CD4-positive, alpha-beta T cell (primary cell): Measurements from ENCODE around the gene SND1. TPM values are rescaled to one million over a fixed set of nuclear protein-coding genes. Genes with fewer than 3 reads are reported as not detected.

Experiments
- ATAC-seq: fragments of 200-7000 bp; cut with Tn5 transposase; one replicate; pipeline ENCODE4 v1.10.0; 2022; ENCODE audit warnings: mild to moderate bottlenecking; ENCODE audit not compliant: poor library complexity
- CTCF ChIA-PET: fragments of 350-600 bp; sonication (Branson Sonifier 250); formaldehyde crosslinking; loops from one replicate; lab custom pipeline; 2021; ENCODE audit warnings: antibody characterized with exemption, inconsistent platforms; lab: Charles Lee
- POLR2A ChIA-PET: fragments of 350-600 bp; sonication (Branson Sonifier 250); formaldehyde crosslinking; loops from one replicate; lab custom pipeline; 2021; ENCODE audit warnings: antibody characterized with exemption, inconsistent platforms; lab: Charles Lee
- DNase-seq, 14 experiments: peaks; one replicate each; pipeline ENCODE4 v3.0.0-alpha.2; 2013 to 2020; ENCODE audit warnings: mixed read lengths in 2 of 14
- H3K27ac ChIP-seq, 2 donors: one replicate each; pipeline versions ENCODE4 v1.5.1 to v1.7.0; 2013; ENCODE audit warnings: low read length in 2 of 2, low read depth in 1 of 2, mild to moderate bottlenecking in 1 of 2
- H3K27me3 ChIP-seq, 2 experiments: 1 replicate in 1 of 2; 2 replicates in 1 of 2; pipeline versions ENCODE4 v1.6.1 to v1.7.0; 2013; ENCODE audit warnings: low read length in 2 of 2, control low read depth in 1 of 2, mild to moderate bottlenecking in 1 of 2, moderate library complexity in 1 of 2; ENCODE audit not compliant: insufficient read depth in 2 of 2, control insufficient read depth in 1 of 2
- H3K36me3 ChIP-seq: one replicate; pipeline ENCODE4 v1.6.1; 2013; ENCODE audit warnings: low read length, control low read depth; ENCODE audit not compliant: insufficient read depth
- H3K4me1 ChIP-seq: one replicate; pipeline ENCODE4 v1.6.1; 2013; ENCODE audit warnings: low read length, control low read depth; ENCODE audit not compliant: insufficient read depth
- H3K4me3 ChIP-seq: one replicate; pipeline ENCODE4 v1.5.1; 2013; ENCODE audit warnings: mild to moderate bottlenecking, low read length, moderate library complexity
- H3K9me3 ChIP-seq, 2 experiments: 1 replicate in 1 of 2; 2 replicates in 1 of 2; pipeline versions ENCODE4 v1.6.1 to v1.7.0; 2013; ENCODE audit warnings: low read length in 2 of 2, mild to moderate bottlenecking in 2 of 2, control low read depth in 1 of 2, moderate library complexity in 1 of 2; ENCODE audit not compliant: control insufficient read depth in 1 of 2, insufficient read depth in 1 of 2
- H3K27ac Mint-ChIP-seq: one replicate; pipeline ENCODE4 v1.8.0; 2020; ENCODE audit warnings: mixed read lengths
- H3K27me3 Mint-ChIP-seq: one replicate; pipeline ENCODE4 v1.8.0; 2021; ENCODE audit warnings: mixed read lengths
- H3K36me3 Mint-ChIP-seq: one replicate; pipeline ENCODE4 v1.8.0; 2021; ENCODE audit warnings: low read depth, mixed read lengths
- H3K4me1 Mint-ChIP-seq: one replicate; pipeline ENCODE4 v1.8.0; 2021; ENCODE audit warnings: low read depth, mixed read lengths
- H3K4me3 Mint-ChIP-seq: one replicate; pipeline ENCODE4 v1.8.0; 2020; ENCODE audit warnings: mild to moderate bottlenecking, mixed read lengths
- H3K9me3 Mint-ChIP-seq: one replicate; pipeline ENCODE4 v1.8.0; 2020; ENCODE audit warnings: mixed read lengths
- CTCF ChIP-seq: fragments of 200-600 bp; IDR thresholded peaks from one replicate; pipeline ENCODE4 v1.8.0; 2022; ENCODE audit warnings: antibody characterized with exemption, mild to moderate bottlenecking
- intact Hi-C, 2 experiments: fragments of 100-400 bp; cut with DNase I in 1 of 2; cut with micrococcal nuclease in 1 of 2; formaldehyde crosslinking; loops; one replicate each; pipeline versions ENCODE4 v1.15.1 to v1.9.0; 2023 to 2025; cut with DNase I, micrococcal nuclease
- total RNA-seq, 174 experiments: library from RNA in 2 of 174; stranded (reverse) in 2 of 174; gene quantifications; one replicate each; pipeline ENCODE4 v1.2.3 and lab custom pipeline; 2021 to 2026

Gene SND1
- total RNA-seq, 2 experiments from 2014 or later, result 104 to 113 TPM

- Mint-ChIP-seq H3K27ac (no peak overlapping the region), H3K4me1 (peaks cover 42% of the 10 kb centered on the region), H3K36me3 (peaks cover 4% of the 10 kb centered on the region), H3K9me3 (no peaks in the 10 kb centered on the region), H3K4me3 (no peak overlapping the region), H3K27me3 (no peaks in the 10 kb centered on the region)
- no peak for TF ChIP-seq CTCF
- Histone ChIP-seq H3K27ac (no peak overlapping the region), H3K9me3 (peaks cover 0 to 6% of the 10 kb centered on the region in 2 experiments), H3K36me3 (peaks cover 8% of the 10 kb centered on the region), H3K4me1 (peaks cover 18% of the 10 kb centered on the region), H3K27me3 (peaks cover 0 to 10% of the 10 kb centered on the region in 2 experiments), H3K4me3 (no peak overlapping the region)
- intact Hi-C loops, result no loop called here
- ChIA-PET POLR2A (no interaction called here), CTCF (no interaction called here)
- no peak for ATAC-seq
- DNase-seq, result no peak
These were observed 375.5 kb downstream of the SND1 start for GRCh38 chr7:128027485-128027980.

GRCh38 chr7:128029405-128029995, 377.5 kb downstream of the SND1 start:
- Histone ChIP-seq H3K4me1 (peaks cover 23% of the 10 kb centered on the region), H3K9me3 (peaks cover 0 to 6% of the 10 kb centered on the region in 2 experiments), H3K36me3 (peaks cover 6% of the 10 kb centered on the region), H3K27me3 (peaks cover 0 to 10% of the 10 kb centered on the region in 2 experiments), H3K4me3 (no peak overlapping the region), H3K27ac (no peak overlapping the region)
- peak overlapping the region; percentile 76 for H3K4me3 Mint-ChIP-seq
- ChIA-PET POLR2A (no interaction called here), CTCF (no interaction called here)
- H3K27ac Mint-ChIP-seq, result no peak overlapping the region
- no peaks in the 10 kb centered on the region for H3K27me3 Mint-ChIP-seq
- H3K4me1 Mint-ChIP-seq, result peaks cover 42% of the 10 kb centered on the region
- TF ChIP-seq CTCF, result no peak
- intact Hi-C loops, result no loop called here
- ATAC-seq (no peak), DNase-seq (no peak)
- peaks cover 4% of the 10 kb centered on the region for H3K36me3 Mint-ChIP-seq
- H3K9me3 Mint-ChIP-seq, result no peaks in the 10 kb centered on the region

- H3K27me3 Mint-ChIP-seq, result no peaks in the 10 kb centered on the region
These were observed 378.3 kb downstream of the SND1 start for GRCh38 chr7:128030263-128030653.

More at GRCh38 chr7:128030263-128030653, 378.3 kb downstream of the SND1 start:
- ATAC-seq, result no peak
- no peak overlapping the region for H3K27ac Mint-ChIP-seq
- intact Hi-C loops, result loop anchor here in 1 of 2 experiments (10.0 kb wide), 1 partner anchor 325 kb away; no protein-coding TSS in a partner anchor
- H3K4me3 Mint-ChIP-seq, result peak overlapping the region; percentile 76
- no peaks in the 10 kb centered on the region for H3K9me3 Mint-ChIP-seq
- no peak for TF ChIP-seq CTCF
- DNase-seq, result peak in 1 of 14 experiments; percentile 18
- H3K36me3 ChIP-seq, result peaks cover 6% of the 10 kb centered on the region
- POLR2A ChIA-PET, result interaction anchor here (1.2 kb wide), 1 partner anchor 79 kb away, joined by 3 read pairs; no protein-coding TSS in a partner anchor
- H3K4me3 ChIP-seq, result no peak overlapping the region
- CTCF ChIA-PET, result no interaction called here
- H3K9me3 ChIP-seq, result peaks cover 0 to 6% of the 10 kb centered on the region in 2 experiments
- peaks cover 23% of the 10 kb centered on the region for H3K4me1 ChIP-seq
- peaks cover 4% of the 10 kb centered on the region for H3K36me3 Mint-ChIP-seq
- peaks cover 41% of the 10 kb centered on the region for H3K4me1 Mint-ChIP-seq
- H3K27ac ChIP-seq, result no peak overlapping the region
- H3K27me3 ChIP-seq, result peaks cover 0 to 10% of the 10 kb centered on the region in 2 experiments
